ENCODE results near the gene KRT15.

Gene KRT15

DNA sequence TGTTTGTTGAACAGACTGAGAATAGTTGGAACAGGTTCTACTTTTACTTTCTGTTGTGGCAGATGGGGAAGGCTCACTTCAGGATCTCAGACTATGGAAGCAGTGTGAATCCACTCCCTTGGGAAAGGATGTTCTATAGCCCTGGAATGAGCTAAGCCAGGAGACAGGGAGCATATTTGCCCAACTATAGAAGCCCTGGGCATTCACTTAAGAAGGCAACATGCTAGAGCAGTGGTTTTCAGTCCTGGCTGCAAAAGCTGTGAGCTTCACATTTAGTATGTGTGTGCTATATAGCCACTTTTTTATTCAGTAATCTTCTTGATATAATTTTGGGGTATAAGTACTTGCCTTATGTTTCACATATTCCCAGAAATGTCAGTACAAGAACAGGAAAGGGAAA lies 50.3 kb downstream of the KRT15 start:
- TF ChIP-seq, protein P1, sequence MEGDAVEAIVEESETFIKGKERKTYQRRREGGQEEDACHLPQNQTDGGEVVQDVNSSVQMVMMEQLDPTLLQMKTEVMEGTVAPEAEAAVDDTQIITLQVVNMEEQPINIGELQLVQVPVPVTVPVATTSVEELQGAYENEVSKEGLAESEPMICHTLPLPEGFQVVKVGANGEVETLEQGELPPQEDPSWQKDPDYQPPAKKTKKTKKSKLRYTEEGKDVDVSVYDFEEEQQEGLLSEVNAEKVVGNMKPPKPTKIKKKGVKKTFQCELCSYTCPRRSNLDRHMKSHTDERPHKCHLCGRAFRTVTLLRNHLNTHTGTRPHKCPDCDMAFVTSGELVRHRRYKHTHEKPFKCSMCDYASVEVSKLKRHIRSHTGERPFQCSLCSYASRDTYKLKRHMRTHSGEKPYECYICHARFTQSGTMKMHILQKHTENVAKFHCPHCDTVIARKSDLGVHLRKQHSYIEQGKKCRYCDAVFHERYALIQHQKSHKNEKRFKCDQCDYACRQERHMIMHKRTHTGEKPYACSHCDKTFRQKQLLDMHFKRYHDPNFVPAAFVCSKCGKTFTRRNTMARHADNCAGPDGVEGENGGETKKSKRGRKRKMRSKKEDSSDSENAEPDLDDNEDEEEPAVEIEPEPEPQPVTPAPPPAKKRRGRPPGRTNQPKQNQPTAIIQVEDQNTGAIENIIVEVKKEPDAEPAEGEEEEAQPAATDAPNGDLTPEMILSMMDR (IDR thresholded peaks at IDR 0.05; ENCODE audit: low read length) = no peak
- TF ChIP-seq EZH2 (IDR thresholded peaks at IDR 0.05; ENCODE audit: borderline replicate concordance, low read length) = no peak
- Histone ChIP-seq H3K36me3 (ENCODE audit: insufficient read depth, low read length) (no peaks in the 10 kb centered on the region), H4K20me1 (ENCODE audit: insufficient read depth, low read length) (no peaks in the 10 kb centered on the region)

DNA sequence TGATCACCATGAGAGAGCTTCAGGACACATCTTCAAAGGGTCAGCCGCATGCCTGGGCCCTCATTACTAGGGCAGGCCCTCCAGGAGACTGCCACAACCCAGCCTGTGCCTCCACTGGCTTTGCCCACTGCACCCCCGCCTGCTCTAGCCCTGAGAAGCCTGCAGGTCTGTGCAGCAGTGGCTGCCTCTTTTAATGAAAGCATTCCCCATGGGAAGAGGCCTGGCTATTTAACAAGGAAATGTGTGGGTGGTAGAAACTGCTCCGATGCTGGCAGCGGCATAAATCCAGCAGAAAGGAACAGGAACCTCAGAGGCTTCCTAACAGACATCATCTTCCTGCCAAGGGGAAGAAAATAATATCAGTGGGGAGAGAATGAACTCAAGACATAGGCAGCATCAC lies 51.1 kb downstream of the KRT15 start:
- Histone ChIP-seq H3K36me3 (ENCODE audit: insufficient read depth, low read length) (no peaks in the 10 kb centered on the region), H4K20me1 (ENCODE audit: insufficient read depth, low read length) (no peaks in the 10 kb centered on the region), H2AFZ (ENCODE audit: low read length) (no peak overlapping the region), H3K79me2 (ENCODE audit: insufficient read depth, low read length) (no peaks in the 10 kb centered on the region), H3K4me1 (ENCODE audit: insufficient read depth, low read length, severe bottlenecking) (no peaks in the 10 kb centered on the region), H3K4me2 (ENCODE audit: low read length) (no peak overlapping the region), H3F3A (ENCODE audit: insufficient read depth, low read length) (no peaks in the 10 kb centered on the region), H3K9me3 (ENCODE audit: low read length) (no peaks in the 10 kb centered on the region), H3K9me2 (ENCODE audit: low read depth, low read length) (no peaks in the 10 kb centered on the region), H3K27ac (ENCODE audit: low read depth, low read length, poor library complexity, severe bottlenecking) (no peak overlapping the region), H3K27me3 (ENCODE audit: insufficient read depth, low read length) (no peaks in the 10 kb centered on the region; the same call in 1 of the 2 replicates), H3K4me3 (ENCODE audit: low read depth, low read length, poor library complexity, severe bottlenecking) (no peak overlapping the region), H3K9ac (ENCODE audit: low read length) (no peak overlapping the region)
- TF ChIP-seq EZH2 (IDR thresholded peaks at IDR 0.05; ENCODE audit: borderline replicate concordance, low read length) = no peak
- TF ChIP-seq, protein P1 (IDR thresholded peaks at IDR 0.05; ENCODE audit: low read length) = no peak

More for the DNA sequence above, 50.3 kb downstream of the KRT15 start:
- Histone ChIP-seq H3K4me2 (ENCODE audit: low read length) (no peak overlapping the region), H3K9me2 (ENCODE audit: low read depth, low read length) (no peaks in the 10 kb centered on the region), H2AFZ (ENCODE audit: low read length) (no peak overlapping the region), H3K9me3 (ENCODE audit: low read length) (no peaks in the 10 kb centered on the region), H3K4me3 (ENCODE audit: low read depth, low read length, poor library complexity, severe bottlenecking) (no peak overlapping the region), H3K27ac (ENCODE audit: low read depth, low read length, poor library complexity, severe bottlenecking) (no peak overlapping the region), H3K27me3 (ENCODE audit: insufficient read depth, low read length) (no peaks in the 10 kb centered on the region; the same call in 1 of the 2 replicates), H3K79me2 (ENCODE audit: insufficient read depth, low read length) (no peaks in the 10 kb centered on the region), H3K9ac (ENCODE audit: low read length) (no peak overlapping the region), H3F3A (ENCODE audit: insufficient read depth, low read length) (no peaks in the 10 kb centered on the region), H3K4me1 (ENCODE audit: insufficient read depth, low read length, severe bottlenecking) (no peaks in the 10 kb centered on the region)

DNA sequence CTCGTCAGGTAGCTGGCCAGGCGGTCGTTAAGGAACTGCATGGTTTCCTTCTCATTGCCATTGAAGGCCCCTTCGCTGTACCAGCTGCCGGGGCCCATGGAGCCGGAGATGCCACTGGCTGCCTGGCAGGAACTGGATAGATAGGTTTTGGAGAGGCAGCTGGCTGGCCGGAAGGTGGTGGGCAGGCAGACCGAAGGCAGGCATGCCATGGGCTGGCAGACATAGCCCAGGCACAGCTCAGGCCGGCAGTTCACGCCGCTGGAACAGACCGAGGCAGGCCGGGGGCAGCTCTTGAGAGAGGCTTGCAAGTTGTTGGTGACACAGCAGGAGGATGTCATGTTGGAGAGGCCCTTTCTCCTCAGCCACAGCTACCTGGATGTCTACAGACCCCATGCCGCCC lies 51.7 kb downstream of the KRT15 start, which contains the start of gene KRT32:
Gene KRT32 (minus strand): TSS at position 399 of the 400 bp plus-strand sequence. CDS start 61 bp downstream, at position 338.
- Histone ChIP-seq H4K20me1 (ENCODE audit: insufficient read depth, low read length) (no peaks in the 10 kb centered on the region), H3K4me2 (ENCODE audit: low read length) (no peak within 1 kb of the TSS), H3K79me2 (ENCODE audit: insufficient read depth, low read length) (no peaks in the 10 kb centered on the region), H3K9me3 (ENCODE audit: low read length) (no peaks in the 10 kb centered on the region), H3K9me2 (ENCODE audit: low read depth, low read length) (no peaks in the 10 kb centered on the region), H3K4me1 (ENCODE audit: insufficient read depth, low read length, severe bottlenecking) (no peaks in the 10 kb centered on the region), H3K27me3 (ENCODE audit: insufficient read depth, low read length) (no peaks in the 10 kb centered on the region; the same call in 1 of the 2 replicates), H3K4me3 (ENCODE audit: low read depth, low read length, poor library complexity, severe bottlenecking) (no peak within 1 kb of the TSS), H3K36me3 (ENCODE audit: insufficient read depth, low read length) (no peaks in the 10 kb centered on the region), H3K27ac (ENCODE audit: low read depth, low read length, poor library complexity, severe bottlenecking) (no peak within 1 kb of the TSS), H3K9ac (ENCODE audit: low read length) (no peak within 1 kb of the TSS), H3F3A (ENCODE audit: insufficient read depth, low read length) (no peaks in the 10 kb centered on the region), H2AFZ (ENCODE audit: low read length) (no peak within 1 kb of the TSS)
- TF ChIP-seq, protein P1 (IDR thresholded peaks at IDR 0.05; ENCODE audit: low read length) = no peak
- no peak for TF ChIP-seq EZH2 (IDR thresholded peaks at IDR 0.05; ENCODE audit: borderline replicate concordance, low read length)

All from OCI-LY1 (cell line).